SKM-1 treated with dmso at 0.1 percent for 144 hours (cell line): ENCODE results near the gene POLD4.
A peak's percentile ranks its signal among the peaks of the same experiment; 100 is the strongest.

Experiments
- DNase-seq: peaks from one replicate; lab custom pipeline; 2025; ENCODE audit not compliant: unreplicated experiment; lab: John Stamatoyannopoulos, UW

Gene POLD4

DNA sequence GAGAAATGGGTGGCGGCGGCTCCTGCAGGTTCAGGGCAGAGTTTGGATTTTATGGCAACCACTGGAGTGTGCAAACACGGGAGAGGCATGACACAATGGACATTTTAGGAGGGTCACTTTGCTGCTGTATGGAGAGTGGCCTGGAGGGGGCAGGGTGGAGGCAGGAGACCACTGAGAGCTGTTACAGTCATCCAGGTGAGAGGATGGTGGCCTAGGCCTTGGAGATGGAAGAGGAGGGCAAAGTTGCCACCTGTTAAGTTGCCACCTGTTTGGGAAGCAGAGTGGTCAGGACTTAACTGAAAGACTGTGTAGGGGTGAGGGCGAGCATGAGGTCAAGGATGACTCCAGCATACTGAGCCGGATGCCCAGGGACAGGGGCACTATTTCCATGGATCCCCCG lies 36.1 kb upstream of the POLD4 start:
- peak; percentile 24 for DNase-seq

DNA sequence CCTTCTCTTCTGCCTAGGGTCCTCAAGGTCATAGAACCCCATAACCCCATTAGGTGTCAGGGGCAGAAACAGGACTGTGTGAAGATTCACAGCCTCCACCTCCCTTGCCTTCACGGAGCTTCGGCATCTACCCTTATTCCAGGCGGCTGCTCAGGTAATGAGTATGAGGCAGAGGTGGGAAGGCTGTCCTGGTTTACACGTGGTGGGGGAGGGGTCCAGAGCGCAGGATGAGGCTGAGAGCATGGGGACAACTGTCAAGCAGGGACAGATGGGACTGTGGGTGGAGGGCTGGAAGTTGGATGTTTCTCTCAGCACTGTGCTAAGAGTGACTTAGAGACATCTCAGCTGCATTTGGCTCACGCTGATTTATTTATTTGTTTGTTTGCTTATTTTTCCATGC lies 34.2 kb upstream of the POLD4 start:
- no peak for DNase-seq

DNA sequence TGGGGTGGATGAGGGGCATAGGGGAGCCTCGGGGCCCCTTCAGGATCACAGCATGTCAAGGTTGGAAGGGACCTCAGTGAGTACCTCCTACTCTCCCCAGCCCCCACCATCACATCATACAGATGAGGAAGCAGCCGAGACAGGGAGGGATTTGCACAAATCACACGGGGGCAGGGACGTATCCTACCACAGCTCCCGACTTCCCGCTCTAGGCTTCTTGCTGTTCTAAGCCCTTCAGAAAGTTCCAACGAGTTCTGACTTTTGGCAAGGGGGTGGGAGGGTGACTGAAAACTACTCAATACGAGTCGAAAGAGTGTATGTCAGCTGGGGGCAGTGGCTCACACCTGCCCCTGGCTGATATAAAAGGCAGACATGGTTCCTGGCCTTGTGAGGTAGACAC lies 33.7 kb upstream of the POLD4 start:
- no peak for DNase-seq

DNA sequence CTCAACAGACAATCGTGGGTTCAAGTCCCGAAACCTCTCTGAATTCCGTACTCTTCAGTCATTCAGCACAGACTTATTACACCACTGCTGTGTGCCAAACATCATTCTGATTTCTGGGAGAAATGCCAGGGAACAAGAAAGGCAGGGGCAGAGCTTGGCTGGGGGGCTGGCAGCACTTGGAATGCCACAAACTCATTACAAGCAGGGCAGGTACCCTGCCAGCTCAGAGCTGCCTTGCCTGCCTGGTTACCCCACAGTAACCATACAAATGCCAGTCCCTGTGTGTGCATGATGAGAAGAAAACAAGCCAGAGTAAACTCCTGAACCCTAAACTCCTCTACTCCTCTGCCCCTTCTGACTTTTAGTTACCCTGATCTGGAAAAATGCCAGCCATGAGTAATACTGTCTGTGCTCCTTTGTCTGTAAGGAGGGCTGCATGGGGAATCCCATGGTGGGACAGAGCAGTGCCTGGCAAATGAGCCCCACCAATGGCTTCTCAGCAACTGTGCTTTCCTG lies 31.6 kb upstream of the POLD4 start:
- DNase-seq = no peak

DNA sequence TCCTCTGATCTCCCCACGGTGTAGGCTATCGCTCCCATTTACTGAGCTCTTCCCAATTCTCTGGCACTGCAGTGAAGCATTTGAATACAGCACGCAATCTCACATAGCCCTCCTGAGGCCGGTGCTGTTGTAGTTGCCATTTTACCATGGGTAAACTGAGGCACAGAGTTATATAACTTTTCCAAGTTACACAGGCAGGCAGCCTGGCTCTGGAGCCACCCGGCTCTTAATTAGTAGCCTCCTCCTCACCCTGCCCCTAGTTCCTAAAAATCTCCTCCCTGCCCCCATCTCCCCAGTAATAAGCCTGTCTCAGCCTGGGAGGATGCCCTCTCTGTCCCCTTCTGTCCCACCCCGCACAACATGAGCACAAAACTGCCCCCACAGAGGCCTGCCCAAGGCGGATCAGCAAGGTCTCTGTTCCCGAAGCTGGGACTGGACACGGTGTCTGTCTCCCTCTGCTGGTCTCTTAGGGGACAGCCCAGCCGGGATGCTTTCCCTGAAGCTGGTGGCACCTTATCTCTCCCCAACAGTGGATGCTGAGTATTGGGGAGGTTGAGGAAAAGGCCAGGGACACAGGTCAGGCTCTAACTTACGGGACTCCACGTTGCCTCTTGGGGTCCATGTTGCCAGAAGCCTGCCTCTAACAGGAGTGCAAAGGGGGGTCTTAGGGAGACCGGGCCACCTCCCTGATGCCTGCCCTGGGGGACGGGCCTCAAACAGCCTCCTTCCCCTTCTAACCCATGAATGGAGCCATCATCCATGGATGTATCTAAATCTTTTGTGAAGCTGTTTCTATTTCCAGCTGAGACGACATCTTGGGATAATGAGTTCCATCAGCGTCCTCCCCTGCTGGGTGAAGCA lies 29.2 kb upstream of the POLD4 start:
- DNase-seq = peak; percentile 62

DNA sequence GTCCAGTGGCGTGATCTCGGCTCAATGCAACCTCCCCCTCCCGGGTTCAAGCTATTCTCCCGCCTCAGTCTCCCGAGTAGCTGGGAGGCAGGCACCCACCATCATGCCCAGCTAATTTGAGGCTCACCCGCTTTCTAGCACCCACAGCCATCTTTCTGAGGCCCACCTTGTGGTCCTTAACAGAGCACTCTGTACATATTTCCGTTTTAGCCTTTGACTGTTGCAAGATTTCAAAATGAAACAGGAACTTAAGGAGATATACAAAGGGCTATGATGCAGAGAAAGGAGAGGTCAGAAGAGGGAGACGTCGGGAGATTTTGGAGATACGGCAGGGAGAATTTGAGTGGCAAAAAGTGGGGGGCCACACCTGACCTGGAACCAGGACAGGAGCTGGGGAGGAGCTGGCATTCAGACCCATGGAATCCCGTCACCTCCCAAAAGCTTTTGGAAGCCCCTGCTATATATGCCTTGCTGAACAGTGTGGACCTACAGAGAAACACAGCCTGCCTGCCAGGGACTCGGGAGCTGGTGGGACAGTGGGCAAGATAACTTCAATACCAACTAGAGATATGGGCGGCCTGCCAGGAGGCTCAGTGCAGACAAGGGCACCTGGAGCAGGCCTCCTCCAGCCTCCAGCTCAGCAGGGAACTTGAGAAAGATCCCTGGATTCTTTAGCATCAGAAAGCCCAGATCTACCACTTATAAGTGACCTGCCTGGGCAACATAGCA lies 28.1 kb upstream of the POLD4 start:
- DNase-seq = peak; percentile 78

DNA sequence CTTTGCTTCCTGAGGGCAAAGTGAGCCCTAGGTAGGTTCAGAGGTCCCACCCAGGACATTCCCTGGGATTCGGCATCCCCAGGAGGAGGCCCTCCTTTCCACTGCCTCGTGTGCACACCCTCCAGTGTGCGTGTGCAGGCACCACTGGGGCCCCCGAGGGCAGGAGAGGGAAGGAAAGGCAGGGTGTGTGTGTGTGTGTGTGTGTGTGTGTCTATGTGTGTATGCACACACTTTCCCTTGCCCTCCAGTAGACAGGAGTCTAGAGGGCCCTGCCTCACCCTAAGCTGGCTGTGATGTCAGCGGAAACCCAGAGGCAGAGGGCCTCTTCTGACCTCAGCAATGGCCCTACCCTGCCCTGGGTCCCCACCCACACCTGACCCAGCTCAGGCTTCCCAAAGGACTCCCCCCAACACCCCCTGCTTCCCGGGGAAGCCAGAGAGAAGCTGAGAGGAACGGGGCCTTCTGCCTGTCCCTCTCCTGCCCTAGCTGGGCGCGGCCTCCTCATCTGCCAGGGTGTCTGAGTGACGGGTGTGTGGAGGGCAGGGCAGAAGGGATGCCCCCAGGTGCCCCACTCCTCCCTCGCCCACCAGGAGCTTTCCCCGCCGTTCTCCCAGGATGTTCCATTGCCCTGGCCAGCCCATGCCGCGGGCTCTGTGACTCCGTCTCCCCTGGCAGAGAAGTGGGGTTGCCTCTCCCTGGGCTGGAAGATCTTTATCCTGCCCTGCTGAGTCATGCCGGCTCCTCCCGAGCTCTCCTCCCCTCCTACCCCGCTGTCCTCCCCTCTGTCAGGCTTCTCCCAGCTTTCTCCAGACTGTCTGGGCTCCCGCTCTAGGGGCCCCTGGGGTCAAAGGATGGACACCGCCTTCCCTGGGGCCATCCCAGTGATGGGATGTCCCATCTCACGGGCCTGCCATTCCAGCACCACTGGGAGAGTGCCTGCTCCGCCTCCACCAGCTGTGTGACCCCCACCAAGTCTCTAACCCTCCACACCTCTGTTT lies 26.0 kb upstream of the POLD4 start:
- DNase-seq = no peak

DNA sequence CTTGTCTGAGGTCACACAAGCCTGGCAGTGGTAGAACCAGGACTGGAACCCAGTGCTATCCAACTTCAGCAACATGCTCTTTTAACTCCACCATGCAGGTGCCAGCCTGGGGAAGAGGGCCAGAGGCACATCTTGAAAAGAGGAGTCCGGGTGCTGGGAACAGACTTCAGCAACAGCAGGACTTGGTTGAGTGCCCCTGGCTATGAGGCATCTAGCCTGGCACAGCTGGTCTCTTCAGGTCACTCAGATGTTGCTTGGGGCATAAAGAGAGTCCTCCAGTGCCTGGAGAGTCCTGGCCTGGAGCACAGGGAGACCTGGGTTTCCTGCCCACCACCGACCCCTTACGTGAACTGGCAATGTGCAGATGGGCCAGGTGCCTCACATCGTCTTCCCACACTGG lies 25.2 kb upstream of the POLD4 start:
- DNase-seq = no peak

DNA sequence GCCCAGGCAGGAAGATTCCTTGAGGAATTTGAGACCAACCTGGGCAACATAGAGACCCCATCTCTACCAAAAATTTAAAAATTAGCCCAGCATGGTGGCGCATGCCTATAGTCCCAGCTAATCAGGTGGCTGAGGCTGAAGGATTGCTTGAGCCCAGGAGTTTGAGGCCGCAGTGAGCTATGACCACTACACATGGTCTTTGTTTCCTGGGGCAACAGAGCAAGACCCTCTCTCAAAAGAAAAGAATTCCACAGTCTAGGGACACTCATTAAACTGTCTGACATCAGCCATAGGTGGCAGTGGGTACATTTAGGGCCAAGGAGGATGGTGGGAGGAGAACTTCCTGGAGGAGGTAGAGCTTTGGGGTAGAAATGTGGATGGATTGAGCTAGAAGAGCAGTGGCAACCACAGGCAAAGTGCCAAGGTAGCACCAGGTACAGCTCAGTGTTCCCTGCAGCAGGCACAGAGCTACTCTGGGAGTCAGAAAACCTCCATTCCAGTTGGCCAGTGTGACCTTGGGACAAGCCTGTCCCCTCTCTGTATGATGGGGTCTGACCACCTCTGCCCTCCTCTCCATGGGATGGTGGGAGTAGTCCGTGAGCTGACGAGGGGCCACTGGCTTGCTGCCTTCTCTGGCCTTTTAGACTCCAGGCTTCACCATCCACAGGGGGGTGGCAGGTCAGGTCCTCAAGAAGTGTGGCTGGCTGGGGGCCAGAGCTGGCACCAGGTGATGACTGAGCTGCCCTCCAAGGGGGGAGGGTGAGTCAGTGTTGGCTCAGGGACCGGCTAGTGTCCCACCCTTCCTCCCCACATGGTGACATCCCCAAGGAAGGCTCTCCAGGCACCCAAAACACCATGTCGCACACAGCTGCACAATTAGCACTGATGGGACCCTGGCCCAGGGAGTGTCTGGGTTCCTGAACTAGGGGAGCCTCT lies 23.8 kb upstream of the POLD4 start:
- DNase-seq = no peak

DNA sequence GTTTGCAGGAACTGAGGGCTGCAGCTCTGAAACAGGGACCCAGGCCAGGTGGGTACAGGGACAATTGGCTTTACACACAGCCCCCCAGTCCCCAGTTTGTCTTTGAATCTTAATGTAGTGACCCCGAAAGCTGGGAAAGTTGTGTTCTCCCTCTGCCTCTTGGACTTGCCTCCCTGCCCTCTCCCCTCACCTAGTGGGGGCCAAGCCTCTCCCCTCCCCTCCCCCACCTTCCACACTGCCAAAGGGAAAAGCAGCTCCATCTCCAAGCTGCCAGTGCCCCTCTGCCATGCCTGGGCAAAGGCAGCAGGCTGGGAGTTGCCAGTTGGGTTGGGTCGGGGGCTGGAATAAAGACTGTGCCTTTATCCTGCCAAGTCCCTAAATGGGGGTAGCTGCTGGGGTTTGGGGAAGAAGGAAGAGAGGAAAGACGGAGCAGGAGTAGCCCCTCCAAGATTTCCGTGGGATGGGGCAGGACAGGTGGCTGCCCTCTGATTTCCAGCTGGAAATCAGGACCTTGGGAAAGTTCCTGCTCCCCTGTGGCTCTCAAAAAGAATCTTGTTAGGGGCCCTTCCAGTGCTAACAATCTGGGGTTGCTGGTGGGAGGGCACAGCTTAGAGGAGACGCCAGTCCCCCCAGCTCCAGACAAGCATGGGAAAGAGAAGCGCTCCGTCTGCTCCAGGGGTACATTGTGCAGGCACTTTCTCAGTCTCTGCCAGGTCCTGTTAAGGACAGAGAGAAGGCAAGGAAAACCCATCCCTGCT lies 22.9 kb upstream of the POLD4 start:
- no peak for DNase-seq

DNA sequence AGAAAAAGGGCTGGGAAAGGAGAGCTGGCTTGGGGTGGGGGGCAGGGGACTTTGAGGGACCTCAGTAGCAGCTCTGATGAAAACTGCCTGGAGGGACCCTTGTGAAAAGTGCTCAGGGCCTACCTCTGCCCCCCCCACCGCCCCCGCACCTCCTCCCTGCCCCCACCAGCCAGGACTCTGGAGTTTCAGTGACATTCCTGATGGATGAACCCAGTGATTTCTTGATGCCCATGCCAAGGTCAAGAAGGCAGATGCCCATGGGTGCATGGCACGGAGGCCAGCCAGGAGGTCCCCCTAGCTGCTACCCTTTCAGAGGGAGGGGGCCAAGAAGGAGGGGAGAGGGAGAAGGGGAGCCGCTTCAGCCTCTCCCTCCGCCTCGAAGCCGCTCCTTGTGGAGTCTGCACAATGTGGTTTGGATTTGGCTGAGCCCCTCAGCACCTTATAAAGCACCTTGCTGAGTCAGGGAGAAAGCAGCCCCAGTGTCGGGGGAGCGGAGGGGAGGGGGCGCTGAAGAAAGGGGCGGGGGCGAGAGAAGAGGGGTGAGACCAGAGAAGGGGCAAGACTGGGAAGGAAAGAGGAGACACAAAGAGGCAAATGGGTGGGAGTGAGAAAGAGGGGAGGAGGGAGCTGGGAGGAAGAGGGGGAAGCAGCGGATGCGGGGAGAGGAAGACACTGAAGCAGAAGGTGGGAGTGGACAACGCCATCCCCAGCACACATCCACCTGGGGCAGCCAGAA lies 22.1 kb upstream of the POLD4 start:
- no peak for DNase-seq

DNA sequence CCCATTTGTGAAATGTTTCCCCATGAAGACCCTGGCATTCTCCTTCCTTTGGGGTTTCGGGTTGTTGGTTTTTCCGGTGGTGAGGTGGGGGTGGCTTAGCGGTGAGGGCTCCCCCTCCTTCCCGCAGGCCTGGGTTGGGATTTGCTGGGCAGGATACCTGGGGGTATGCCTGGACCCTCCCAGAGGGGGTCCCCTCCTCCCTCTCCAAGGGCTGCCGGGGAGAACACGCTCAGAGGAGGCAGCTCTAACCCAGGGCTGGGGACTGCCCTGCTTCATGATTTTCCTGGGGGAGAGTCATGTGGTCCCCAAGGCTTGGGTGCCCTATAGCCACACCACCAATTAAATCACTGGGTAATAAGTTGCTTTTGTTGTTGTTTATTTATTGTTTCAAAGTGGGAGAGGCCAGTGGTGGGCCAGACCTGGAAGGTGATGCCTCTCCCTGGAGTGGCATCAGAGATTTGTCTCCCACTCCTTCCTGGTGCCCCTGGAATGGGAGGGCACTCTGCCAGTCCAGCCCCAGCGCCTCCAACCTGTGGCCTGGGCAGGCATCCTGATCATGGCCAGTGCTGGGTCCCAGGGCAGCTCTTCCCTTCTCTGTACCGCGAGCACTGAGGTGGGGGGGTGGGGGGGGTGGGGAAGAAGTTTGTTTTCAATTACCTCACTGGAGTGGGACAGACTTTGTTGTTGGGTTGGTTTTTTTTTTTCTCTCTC lies 21.4 kb upstream of the POLD4 start:
- no peak for DNase-seq

DNA sequence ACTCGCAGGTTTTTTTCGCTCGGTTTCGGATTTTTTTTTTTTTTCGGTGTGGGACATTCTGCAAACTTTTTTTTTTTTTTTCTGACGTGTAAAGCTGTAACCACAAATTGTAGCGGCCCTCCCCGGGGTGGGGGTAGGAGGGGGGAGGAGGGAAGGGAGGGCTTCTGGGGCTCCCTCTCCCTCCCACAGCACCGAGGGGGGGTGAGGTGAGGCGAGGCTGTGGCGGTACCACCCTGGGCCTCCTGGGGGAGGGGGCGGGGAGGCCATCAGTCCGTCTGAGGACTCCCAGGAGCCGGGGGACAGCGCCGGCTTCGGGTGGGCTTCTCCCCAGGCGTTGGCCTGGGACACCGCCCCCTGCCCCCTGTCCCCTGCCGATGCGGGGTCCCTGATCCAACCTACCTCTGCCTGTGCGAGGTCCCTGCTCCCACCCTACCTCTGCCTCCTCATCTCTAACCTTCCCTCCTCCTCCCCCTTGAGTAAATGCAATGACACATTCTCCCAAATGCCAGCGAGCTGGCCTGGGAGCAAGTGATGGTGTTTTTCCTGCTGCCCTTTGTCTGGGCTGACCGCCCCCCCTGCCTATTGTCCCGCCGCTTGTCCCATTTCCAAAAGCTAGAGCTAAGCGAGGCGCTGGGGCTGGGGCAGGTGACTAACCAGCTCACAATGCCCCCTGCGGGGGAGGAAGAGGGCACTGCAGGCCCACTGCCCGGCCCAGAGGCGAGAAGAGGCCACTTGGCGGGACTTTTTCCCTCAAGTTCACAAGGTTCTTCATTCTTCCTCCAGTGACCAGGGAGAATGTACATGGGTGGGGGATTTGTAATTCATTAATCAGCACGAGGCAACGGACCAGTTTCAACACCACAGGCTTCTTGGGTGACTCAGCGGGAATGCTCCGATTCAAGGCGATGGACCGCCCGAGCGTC lies 20.6 kb upstream of the POLD4 start:
- peak; percentile 44 for DNase-seq

DNA sequence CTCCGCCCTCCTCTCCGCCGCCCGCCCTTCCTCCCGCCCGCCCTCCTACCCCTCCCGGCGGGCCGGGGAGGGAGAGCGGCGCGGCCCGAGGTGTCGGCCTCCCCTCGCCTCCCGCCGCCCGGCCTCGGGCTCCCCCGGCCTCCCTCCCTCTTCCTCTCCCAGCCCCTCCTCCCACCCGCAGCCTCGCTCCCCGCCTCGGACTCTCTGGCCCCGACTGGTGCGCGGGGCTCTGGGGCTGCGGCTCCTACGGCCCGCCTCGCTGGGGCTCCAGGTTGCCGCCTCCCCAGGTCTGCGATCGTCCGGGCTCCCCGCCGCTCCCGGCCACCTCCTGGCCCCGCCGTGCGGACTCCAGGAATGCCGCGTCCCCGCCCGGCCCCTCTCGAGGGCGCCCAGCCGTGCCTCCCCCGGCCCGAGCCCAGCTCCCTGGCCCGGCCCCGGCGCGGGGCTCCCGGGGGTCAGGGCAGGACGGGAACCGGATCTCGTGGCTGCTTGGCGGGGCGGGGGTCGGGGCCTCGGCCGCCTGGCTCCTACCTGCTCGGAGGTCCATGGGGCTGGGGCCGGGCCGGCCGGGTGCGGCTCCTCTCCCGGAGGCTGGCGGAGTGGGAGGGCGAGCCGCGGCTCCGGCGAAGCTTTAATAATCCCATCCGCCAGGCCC lies 19.8 kb upstream of the POLD4 start, which contains the start of gene CLCF1:
TSS of gene CLCF1 (minus strand) at position 606 of the 655 bp plus-strand sequence. CDS start at position 547, 59 bp downstream.
- DNase-seq = peak; percentile 20

DNA sequence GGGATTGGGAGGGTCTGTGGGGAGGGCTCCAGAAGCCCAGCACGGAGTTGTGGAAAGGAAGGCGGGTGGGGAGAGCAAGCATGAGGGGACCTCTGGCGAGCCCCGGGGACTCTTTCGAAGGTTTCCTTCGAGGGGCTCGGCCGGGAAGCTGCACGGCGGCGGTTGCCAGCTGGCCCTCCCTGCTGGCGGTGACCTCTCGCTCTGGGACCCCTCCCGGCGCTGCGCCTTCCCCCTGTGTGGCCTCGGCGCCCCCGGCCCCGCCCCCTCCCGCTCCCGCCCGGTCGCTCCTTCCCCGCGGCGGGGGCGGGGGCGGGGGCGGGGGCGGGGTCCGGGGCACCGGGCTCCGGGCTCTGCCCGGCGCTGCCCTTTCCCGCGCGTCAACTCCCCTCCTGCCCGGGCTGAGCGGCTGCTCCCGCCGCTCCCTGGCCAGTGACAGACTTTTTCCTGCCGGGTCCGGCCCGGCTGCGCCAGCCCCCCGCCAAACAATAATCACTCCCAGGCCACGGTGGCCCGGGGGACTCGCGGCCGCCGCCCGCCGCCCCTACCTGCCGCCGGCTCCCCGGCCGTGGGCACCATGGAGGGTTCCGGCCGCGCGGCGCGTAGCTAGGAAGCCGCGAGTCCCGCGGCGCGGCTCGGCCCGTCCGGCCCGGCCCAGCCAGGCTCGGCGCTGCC lies 19.1 kb upstream of the POLD4 start:
- DNase-seq = no peak

DNA sequence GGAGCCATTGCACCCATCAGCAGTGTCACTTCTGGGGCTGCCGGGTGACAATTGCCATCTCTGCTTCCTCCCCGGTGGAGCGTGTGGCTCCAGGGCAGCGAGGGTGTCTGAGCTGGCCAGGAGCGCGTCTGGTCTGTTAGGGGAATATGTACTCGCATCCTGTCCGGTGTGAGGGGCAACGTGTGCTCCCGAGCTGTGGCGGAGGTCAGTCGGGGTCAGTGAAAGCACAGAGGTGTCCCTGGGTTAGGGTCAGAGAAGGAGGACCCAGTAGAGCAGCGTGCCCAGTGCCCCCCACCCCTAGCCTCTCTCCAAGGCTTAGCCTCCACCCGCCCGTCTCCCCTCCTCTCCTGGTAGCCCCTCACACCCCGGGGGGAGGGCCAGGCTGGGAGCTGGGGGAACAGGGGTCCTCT lies 18.6 kb upstream of the POLD4 start:
- no peak for DNase-seq
